ENCODE data around the gene PIP4K2A.

GRCh38 chr10:22672319-22673090 is 41.9 kb downstream of the PIP4K2A start:
- no peak for TF ChIP-seq POLR2A (IDR thresholded peaks at IDR 0.05)
- TF ChIP-seq CTCF (IDR thresholded peaks at IDR 0.05), result no peak
- TF ChIP-seq POLR2AphosphoS5 (IDR thresholded peaks at IDR 0.05), result no peak

Data from prostate gland (tissue), 2 donors.